ENCODE measurements around the gene NUCB1. TPM values are rescaled to one million over a fixed set of nuclear protein-coding genes. Genes with fewer than 3 reads are reported as not detected.

NUCB1 gene
- total RNA-seq: 86.9 and 92.9 TPM in 2 replicates

DNA sequence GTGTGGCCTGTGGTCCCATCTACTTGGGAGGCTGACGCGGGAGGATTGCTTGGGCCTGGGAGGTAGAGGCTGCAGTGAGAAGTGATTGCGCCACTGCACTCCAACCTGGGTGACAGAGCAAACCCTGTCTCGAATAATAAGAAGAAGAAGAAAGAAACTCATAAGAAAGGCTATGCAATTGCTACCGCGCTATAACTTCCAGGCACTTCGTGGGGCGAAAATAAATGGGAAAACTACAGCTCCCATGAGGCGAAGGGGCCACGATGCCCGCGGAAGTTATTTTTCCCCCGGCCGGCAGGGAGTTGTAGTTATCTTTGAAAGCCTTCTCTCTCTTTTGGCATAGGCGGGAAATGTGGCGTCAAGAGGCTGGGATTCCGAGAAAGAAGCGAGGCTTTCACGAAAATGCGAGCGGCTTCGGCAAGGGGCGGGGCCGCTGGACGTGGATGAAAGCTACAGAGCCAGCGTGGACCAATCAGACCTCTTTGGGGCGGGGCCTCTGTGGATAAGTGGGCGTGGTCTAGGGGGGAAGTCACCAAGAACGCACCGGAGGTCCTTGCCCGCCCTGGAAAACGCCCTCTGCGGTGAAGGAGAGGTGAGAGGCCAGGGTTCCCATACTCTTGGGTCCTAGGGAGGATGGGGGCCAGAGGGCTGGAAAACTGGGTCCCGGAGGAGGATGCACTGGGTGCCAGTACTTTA is at the start of gene NUCB1:
Gene NUCB1, plus strand, starts transcription at position 532 of the 696 bp plus-strand sequence. CDS start 485 bp downstream, outside the sequence.

DNA sequence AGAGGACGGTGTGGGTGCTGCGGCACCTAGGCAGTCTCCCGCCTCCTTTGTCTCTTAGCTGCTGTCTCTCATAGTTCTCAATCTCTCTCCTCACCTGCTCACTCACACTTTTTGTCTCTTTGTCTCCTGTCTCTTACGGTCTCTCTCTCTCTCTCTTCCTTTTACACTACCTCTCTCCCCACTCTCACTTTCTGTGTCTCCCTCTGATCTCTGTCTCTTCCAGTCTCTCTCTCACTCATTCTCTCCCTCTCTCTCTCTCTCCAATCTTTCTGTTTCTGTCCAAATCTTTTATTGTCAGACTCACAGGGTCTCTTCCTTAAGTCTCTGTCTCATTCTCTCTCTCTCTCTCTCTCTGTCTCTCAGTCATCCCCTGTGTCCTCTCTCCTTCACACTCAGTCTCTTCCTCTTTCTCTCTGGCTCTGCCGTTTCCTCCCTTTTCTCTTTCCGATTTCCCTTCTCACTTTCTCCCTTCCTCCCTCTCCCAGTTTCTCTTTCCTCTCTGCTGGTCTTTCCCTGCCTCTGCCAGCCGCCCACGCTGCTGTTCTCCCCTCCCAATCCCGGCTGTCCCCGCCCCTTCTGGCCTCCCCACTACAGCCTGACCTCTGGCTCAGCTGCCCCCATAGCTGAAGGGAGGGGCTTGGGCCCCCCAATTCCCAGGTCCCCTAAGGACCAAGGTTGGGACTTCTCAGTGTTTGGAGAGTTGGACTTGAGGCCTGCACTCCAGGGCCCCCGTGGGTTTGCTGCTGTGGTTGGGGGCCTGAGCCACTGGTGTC is 31.8 kb upstream of the NUCB1 start, which contains the start of gene PLEKHA4:
Gene PLEKHA4, minus strand, starts transcription at position 504 of the 773 bp plus-strand sequence. CDS start 997 bp downstream, outside the sequence.

DNA sequence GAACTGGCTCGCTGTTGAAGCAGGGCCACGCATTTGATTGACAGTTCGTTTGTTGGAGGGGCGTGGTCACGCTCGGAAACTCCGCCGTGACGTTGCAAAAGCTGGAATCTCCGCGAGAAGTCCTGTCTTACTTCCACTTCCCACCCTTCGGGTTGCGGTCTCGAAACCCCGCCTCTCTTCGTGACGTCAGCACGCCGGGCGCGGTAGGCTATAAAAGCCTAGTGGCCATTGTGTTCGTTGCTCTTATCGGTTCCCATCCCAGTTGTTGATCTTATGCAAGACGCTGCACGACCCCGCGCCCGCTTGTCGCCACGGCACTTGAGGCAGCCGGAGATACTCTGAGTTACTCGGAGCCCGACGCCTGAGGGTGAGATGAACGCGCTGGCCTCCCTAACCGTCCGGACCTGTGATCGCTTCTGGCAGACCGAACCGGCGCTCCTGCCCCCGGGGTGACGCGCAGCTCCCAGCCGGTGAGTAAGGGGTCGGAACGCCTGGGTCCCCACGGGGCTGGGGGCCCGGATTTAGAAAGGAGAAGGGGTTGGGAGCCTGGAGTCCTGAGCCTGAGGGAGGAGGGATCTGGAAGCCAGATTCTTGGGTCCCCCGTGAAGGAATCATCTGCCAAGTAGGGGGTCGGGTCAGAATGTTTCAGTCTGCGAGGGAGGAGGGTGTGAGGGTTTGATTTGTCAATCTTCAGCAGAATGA is 27.8 kb upstream of the NUCB1 start, which contains the start of gene PPP1R15A:
Gene PPP1R15A, plus strand, starts transcription at position 240 of the 702 bp plus-strand sequence. CDS start 813 bp downstream, outside the sequence.

DNA sequence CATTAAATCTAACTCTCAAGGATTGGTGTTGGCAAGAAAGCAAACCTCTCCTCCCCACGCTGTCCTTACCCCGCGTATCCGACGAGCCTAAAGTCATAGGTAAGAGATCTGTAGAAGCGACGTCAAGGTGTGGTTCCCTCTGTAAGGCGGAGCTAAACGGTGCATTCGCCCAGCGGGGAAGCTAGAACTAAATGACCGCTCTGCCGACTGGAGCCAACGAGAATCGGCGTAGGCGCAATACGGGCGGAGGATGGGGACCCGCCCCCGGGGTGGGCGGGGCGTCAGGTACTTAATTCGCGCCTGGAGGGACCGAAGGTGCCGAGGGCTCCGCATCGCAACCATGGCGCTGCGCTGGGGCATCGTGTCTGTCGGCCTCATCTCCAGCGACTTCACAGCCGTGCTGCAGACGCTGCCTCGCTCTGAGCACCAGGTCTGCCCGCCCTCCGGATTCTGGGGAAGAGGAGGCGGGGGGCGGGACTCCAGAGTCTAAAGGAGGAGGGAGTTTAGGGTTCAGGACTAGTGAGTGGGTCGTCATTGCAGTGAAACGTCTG is 33.3 kb downstream of the NUCB1 start, which contains the start of gene DHDH:
Gene DHDH, plus strand, starts transcription at position 318 of the 551 bp plus-strand sequence. Its CDS starts 23 bp downstream, at position 341.

DNA sequence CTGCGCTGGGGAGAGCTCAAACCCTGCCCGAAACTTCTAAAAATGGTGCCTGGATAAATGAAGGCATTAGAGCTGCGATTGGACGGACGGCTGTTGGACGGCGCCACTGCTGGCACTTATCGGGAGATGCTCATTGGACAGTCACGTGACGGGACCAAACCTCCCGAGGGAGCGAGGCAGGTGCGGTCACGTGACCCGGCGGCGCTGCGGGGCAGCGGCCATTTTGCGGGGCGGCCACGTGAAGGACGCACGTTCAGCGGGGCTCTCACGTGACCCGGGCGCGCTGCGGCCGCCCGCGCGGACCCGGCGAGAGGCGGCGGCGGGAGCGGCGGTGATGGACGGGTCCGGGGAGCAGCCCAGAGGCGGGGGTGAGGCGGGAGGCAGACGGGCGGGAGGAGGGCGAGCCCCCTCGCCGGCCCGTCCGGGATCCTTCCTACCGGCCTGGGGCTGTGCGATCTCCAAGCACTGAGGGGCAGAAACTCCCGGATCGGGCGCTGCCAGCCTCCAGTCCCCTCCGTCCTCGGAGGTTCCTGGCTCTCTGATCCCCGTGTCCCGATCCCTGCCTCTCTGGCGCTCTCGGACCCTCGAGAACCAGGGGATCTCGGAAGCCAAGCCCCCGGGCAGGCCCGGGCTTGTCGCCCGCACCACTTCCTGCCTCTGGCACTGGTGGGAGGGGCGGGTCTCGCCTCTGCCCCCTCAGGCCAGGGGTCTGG is 54.6 kb downstream of the NUCB1 start, which contains the start of gene BAX:
Gene BAX, plus strand, starts transcription at position 281 of the 713 bp plus-strand sequence. Its CDS starts 54 bp downstream, at position 335.

DNA sequence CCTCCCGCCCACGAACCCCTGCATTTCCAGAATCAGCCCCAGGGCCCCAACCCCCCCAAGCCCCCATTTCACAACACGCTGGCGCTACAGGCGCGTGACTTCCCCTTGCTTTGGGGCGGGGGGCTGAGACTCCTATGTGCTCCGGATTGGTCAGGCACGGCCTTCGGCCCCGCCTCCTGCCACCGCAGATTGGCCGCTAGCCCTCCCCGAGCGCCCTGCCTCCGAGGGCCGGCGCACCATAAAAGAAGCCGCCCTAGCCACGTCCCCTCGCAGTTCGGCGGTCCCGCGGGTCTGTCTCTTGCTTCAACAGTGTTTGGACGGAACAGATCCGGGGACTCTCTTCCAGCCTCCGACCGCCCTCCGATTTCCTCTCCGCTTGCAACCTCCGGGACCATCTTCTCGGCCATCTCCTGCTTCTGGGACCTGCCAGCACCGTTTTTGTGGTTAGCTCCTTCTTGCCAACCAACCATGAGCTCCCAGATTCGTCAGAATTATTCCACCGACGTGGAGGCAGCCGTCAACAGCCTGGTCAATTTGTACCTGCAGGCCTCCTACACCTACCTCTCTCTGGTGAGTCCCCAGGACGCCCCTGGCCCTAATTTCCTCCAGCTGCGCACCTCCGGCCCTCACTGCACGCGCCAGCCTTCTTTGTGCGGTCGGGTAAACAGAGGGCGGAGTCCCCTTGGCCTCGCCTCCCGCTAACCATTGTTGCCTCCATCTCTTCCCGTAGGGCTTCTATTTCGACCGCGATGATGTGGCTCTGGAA is 65.1 kb downstream of the NUCB1 start, which contains the start of gene FTL:
Gene FTL, plus strand, starts transcription at position 270 of the 766 bp plus-strand sequence. Its CDS starts 199 bp downstream, at position 469.

Other genes with a start within 250 kb of the NUCB1 start
- gene NTN5, start 227.3 kb upstream of the NUCB1 start, total RNA-seq: not detected in 2 replicates
- gene FUT2, start 204.3 kb upstream of the NUCB1 start, total RNA-seq: not detected in 2 replicates
- 0.32 TPM in 1 of 2 replicates, not detected in the other for gene MAMSTR, start 180.6 kb upstream of the NUCB1 start, total RNA-seq
- gene RASIP1, start 159.7 kb upstream of the NUCB1 start, total RNA-seq: 68.2 and 85.8 TPM in 2 replicates
- 0.30 and 0.32 TPM in 2 replicates for gene IZUMO1, start 153.4 kb upstream of the NUCB1 start, total RNA-seq
- 5.5 and 6.4 TPM in 2 replicates for gene FUT1, start 147.7 kb upstream of the NUCB1 start, total RNA-seq
- not detected in 2 replicates for gene FGF21, start 144.8 kb upstream of the NUCB1 start, total RNA-seq
- 47.4 TPM in 2 replicates for gene BCAT2, start 89.3 kb upstream of the NUCB1 start, total RNA-seq
- gene HSD17B14, start 63.8 kb upstream of the NUCB1 start, total RNA-seq: 5.8 and 13.2 TPM in 2 replicates
- gene PLEKHA4, start 31.7 kb upstream of the NUCB1 start, total RNA-seq: 1.9 and 2.7 TPM in 2 replicates
- gene PPP1R15A, start 27.9 kb upstream of the NUCB1 start, total RNA-seq: 24.4 and 27.2 TPM in 2 replicates
- 0.32 TPM in 1 of 2 replicates, not detected in the other for gene TULP2, start 1.6 kb upstream of the NUCB1 start, total RNA-seq
- gene DHDH, start 33.4 kb downstream of the NUCB1 start, total RNA-seq: not detected in 2 replicates
- 137 and 154 TPM in 2 replicates for gene BAX, start 54.6 kb downstream of the NUCB1 start, total RNA-seq
- 777 and 969 TPM in 2 replicates for gene FTL, start 65.0 kb downstream of the NUCB1 start, total RNA-seq
- 22.9 and 25.3 TPM in 2 replicates for gene GYS1, start 93.0 kb downstream of the NUCB1 start, total RNA-seq
- gene RUVBL2, start 93.6 kb downstream of the NUCB1 start, total RNA-seq: 364 and 391 TPM in 2 replicates
- not detected in 2 replicates for gene LHB, start 116.8 kb downstream of the NUCB1 start, total RNA-seq
- gene CGB3, start 124.0 kb downstream of the NUCB1 start, total RNA-seq: not detected in 2 replicates
- 0.46 TPM in 1 of 2 replicates, not detected in the other for gene CGB2, start 131.6 kb downstream of the NUCB1 start, total RNA-seq
- gene CGB1, start 136.6 kb downstream of the NUCB1 start, total RNA-seq: not detected in 2 replicates
- 0.65 TPM in 1 of 2 replicates, not detected in the other for gene CGB5, start 143.5 kb downstream of the NUCB1 start, total RNA-seq
- gene CGB8, start 148.8 kb downstream of the NUCB1 start, total RNA-seq: not detected in 2 replicates
- under 0.01 and 0.30 TPM in 2 replicates for gene CGB7, start 157.4 kb downstream of the NUCB1 start, total RNA-seq
- gene NTF4, start 164.5 kb downstream of the NUCB1 start, total RNA-seq: not detected in 2 replicates
- not detected in 2 replicates for gene KCNA7, start 172.4 kb downstream of the NUCB1 start, total RNA-seq
- 126 and 150 TPM in 2 replicates for gene SNRNP70, start 185.1 kb downstream of the NUCB1 start, total RNA-seq
- gene LIN7B, start 214.1 kb downstream of the NUCB1 start, total RNA-seq: 1.5 and 3.9 TPM in 2 replicates
- gene C19orf73, start 218.8 kb downstream of the NUCB1 start, total RNA-seq: 0.32 and 0.76 TPM in 2 replicates
- gene PPFIA3, start 219.2 kb downstream of the NUCB1 start, total RNA-seq: 4.9 and 5.3 TPM in 2 replicates